ENCODE measurements around the gene SIX5. TPM values are rescaled to one million over a fixed set of nuclear protein-coding genes. Genes with fewer than 3 reads are reported as not detected.

The SIX5 gene
- not detected in 2 replicates for polyA plus RNA-seq

DNA sequence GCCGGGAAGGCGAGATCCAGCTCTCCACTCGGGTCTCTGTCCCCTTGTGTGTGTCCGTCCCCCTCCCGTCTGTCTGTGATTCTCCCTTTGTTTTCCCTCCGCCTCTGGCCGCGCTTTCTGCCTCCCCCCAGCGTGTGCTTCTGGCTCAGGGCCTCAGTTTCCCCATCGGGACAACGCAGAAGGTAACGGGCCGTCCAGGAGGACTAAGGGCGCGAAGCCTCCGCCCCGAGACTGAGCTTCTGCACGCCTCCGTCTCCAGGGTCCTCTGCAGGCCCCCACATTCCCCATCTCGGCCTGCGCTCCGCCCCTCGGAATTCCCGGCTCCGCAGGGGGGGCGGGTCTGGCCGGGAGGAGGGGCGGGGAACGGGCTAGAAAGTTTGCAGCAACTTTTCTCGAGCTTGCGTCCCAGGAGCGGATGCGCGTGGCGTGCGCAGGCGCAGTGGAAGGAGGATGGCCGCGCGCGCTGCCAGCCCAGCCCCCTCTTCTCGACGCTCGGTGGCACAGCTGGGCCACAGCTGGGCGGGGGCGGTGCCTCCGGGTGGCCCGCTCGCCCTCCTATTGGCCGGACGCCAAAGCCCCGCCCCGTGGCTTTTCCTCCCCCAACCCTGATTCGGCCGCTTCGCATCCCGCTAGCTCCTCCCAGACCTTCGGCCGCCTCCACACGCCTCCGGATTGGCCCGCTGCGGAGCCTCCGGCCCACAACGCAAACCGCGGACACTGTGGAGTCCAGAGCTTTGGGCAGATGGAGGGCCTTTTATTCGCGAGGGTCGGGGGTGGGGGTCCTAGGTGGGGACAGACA, at the start of gene SIX5:
SIX5 (minus strand) TSS at position 269 of the 799 bp plus-strand sequence. CDS start 408 bp downstream, outside the sequence.

DNA sequence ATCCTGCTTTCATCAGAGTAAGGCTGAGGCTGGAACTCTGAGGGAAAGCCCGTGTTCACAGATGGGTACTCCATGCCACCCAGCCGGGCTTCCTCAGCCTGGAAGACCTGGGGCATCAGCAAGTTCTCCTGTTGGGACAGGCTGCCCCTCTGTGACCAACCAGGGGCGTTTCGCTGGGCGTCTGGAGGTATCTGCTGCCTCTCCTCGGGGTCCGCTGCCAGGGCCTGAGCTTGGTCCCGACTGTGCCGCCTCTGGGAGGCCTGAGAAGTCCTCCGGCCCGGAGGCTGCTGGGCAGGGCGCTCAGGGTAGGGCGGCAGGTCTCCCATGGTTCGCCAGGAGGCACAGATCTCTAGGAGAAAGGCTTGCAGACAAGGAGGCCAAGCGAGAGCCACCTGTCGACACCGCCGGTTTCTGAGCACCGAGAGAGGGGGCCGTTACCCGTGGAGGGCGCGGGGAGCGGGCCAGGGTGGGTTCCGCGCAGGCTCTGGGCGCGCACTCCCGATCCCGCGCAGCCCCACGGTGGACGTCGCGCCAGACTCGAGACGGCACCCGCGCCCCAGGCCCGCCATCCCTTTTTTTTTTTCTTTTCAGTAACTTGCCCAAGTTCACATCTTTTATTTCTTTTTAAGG, 45.9 kb upstream of the SIX5 start, which contains the start of gene RSPH6A:
RSPH6A (minus strand) TSS at position 458 of the 630 bp plus-strand sequence; CDS start at position 326, 132 bp downstream.

DNA sequence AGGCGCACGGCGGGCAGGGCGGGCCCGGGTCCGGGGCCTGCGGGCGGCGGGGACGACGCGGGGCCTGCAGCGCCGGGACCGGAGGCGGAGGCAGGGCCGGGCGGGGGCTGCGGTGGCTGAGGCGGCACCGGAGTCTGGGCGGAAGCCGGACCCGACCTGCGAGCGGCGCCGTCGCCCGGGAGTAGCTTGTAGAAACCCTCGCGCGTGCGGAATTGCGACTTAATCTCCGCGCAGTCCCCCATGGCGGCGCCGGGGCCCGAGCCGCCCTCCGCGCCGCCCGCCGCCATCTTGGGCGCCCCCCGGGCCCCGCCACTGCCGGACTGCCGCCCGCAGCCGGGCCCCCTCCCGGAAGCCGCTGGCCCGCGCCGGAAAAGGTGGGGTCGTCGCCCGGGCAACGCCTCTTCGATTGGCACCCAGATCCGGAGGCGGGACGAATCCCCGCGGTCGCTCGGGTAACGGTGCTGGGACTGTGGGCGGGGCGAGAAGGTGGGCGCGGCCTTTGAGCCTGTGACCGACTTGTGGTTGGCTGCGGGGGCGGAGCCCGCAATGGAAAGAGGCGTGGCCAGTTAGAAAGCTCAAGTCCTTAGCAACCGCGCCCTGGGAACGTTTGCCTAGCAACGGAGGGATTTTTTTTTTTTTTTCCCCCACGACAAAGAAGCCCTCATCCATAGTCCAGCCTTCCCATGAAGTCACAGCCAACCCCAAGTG, 23.6 kb upstream of the SIX5 start, which contains the start of gene DMWD:
DMWD (minus strand) TSS at position 376 of the 708 bp plus-strand sequence; CDS start at position 287, 89 bp downstream.

DNA sequence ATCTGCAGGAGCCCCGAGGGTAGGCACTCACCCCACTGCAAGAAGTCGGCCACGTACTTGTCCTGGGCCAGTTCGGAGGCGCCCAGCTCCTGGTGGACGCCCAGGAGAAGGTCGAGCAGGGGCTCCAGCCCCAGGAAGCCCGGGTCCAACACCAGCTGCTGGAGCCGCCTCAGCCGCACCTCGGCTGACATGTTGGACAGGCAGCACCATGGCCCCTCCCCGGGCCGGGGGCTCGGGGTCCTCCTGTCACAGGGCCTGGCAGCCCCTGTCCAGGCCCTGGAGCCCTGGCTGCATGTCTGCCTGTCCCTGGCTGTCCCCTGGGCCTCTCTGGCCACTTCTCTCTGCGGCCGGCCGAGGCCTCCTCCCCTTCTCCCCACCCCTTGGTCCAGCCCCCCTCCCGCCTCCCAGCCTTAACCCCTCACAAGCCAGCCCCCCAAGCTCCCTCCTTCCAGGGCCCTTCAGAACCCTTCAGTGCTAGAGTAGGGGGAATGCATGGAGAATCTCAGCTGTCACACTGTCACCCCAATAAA, 13.2 kb upstream of the SIX5 start, which contains the start of gene DMPK:
DMPK (minus strand) TSS at position 329 of the 530 bp plus-strand sequence; CDS start at position 191, 138 bp downstream.

DNA sequence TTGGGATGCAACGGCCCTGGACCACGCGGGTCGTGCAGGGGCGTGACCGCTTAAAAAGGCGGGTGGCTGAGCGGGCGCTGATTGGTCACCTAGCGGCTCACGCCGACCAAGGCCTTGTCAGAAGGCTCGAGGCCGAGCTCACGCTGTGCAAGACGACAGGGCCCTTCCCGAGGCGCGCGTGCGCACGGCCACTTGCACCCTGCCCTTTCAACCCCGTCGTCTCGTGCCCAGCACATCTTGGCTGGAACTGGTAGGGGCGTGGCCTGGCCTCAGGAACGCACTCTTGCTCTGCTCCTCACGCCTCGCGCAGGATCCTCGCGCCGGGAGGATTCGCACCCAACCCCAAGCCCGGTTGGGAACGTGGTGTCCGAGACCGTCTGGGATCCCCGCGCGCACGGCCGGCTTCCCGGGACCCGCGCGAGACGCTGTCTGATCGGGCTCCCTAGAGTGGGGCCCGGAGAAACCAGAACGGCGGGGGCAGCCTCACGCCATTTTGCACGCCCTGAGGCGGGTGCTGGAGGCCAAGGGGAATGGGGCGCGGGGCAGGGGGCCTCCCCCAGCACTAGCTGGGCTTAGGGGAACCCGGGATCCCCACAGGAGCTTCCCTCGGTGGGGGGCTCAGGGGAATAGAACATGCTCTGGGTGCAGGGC, 35.8 kb downstream of the SIX5 start, which contains the start of gene MEIOSIN:
MEIOSIN (plus strand) TSS at position 280 of the 651 bp plus-strand sequence. CDS start 1,938 bp downstream, outside the sequence.

DNA sequence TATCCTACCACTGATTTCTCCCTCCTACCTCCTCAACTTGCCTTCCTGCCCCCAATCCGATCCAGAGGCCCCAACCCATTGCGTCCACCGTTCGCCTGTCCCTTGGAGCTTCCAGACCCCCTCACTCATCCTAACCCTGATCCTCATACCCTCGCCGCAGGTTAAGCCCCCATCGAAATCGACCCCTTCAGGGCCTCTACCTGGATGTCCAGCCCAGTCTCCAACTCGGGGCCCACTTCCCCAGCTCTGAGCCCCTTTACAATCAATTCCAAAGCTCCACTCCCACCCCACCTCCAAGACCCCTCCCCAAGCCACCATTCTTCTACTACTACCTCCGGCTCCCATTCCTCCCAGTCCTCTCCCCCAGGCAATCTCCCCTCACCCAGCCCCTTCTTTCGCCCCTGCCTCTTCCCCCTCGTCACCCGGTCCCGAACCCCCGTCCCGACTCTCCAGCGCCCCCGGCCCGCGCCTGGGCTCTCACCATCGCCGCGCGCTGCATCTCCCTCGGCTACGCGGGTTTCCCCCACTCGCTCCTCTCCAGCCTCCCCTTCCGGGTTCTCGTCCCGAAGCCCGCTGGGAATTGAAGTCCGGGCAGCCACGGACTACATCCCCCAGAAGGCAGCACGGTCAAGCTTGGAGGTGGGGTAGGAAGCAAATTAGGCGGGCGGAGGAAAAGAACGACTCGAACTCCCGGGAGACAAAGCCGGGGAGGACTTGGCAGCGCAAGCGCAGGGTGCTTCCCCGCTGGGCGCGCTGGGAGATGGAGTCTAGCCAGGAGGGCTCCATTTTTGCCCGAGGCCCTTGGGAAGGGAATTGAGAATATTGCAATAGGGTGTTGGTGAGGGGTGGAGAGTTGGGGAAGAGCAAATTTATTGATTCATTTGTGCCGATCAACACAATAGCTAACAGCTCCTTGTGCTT, 38.4 kb downstream of the SIX5 start, which contains the start of gene FBXO46:
FBXO46 (minus strand) TSS at position 529 of the 921 bp plus-strand sequence. CDS start 17,401 bp downstream, outside the sequence.

Other genes starting within 250 kb of the SIX5 start
- 0.65 and 0.97 TPM in 2 replicates for gene OPA3, start 184.4 kb downstream of the SIX5 start, polyA plus RNA-seq
- not detected in 2 replicates for gene GPR4, start 167.0 kb downstream of the SIX5 start, polyA plus RNA-seq
- 0.40 TPM in 1 of 2 replicates, not detected in the other for gene EML2, start 129.9 kb downstream of the SIX5 start, polyA plus RNA-seq
- not detected in 2 replicates for gene GIPR, start 101.0 kb downstream of the SIX5 start, polyA plus RNA-seq
- 825 and 870 TPM in 2 replicates for gene SNRPD2, start 77.3 kb downstream of the SIX5 start, polyA plus RNA-seq
- 0.39 and 1.7 TPM in 2 replicates for gene QPCTL, start 76.6 kb downstream of the SIX5 start, polyA plus RNA-seq
- 0.42 and 0.56 TPM in 2 replicates for gene FBXO46, start 38.4 kb downstream of the SIX5 start, polyA plus RNA-seq
- gene MEIOSIN, start 35.8 kb downstream of the SIX5 start, polyA plus RNA-seq, result not detected in 2 replicates
- gene DMPK, start 13.2 kb upstream of the SIX5 start, polyA plus RNA-seq, result 0.67 and 1.2 TPM in 2 replicates
- gene DMWD, start 23.6 kb upstream of the SIX5 start, polyA plus RNA-seq, result 5.3 and 6.8 TPM in 2 replicates
- gene RSPH6A, start 46.1 kb upstream of the SIX5 start, polyA plus RNA-seq, result not detected in 2 replicates
- 0.63 and 1.2 TPM in 2 replicates for gene SYMPK, start 93.9 kb upstream of the SIX5 start, polyA plus RNA-seq
- not detected in 2 replicates for gene FOXA3, start 95.1 kb upstream of the SIX5 start, polyA plus RNA-seq
- 0.77 and 1.9 TPM in 2 replicates for gene IRF2BP1, start 116.9 kb upstream of the SIX5 start, polyA plus RNA-seq
- 2.1 and 4.6 TPM in 2 replicates for gene MYPOP, start 133.4 kb upstream of the SIX5 start, polyA plus RNA-seq
- not detected in 2 replicates for gene NANOS2, start 145.5 kb upstream of the SIX5 start, polyA plus RNA-seq
- gene NOVA2, start 204.6 kb upstream of the SIX5 start, polyA plus RNA-seq, result 2.3 and 2.6 TPM in 2 replicates
- not detected in 2 replicates for gene CCDC61, start 226.2 kb upstream of the SIX5 start, polyA plus RNA-seq

Measured in Purkinje cell (primary cell).